Muscle of back (tissue), 11 donors: ENCODE results near the gene UNC5C. TPM values are rescaled to one million over a fixed set of nuclear protein-coding genes. Genes with fewer than 3 reads are reported as not detected.
A peak's percentile ranks its signal among the peaks of the same experiment; 100 is the strongest.

Experiments used
- DNase-seq, 3 donors: peaks; one replicate each; pipeline versions ENCODE4 v3.0.0 to v3.0.0-alpha.2; 2013
- polyA plus RNA-seq, 10 donors: library from polyadenylated mRNA; unstranded; fragments of 120-200 nt; gene quantifications; one replicate each; pipeline ENCODE4 v1.2.1, GENCODE V29; 2013; ENCODE audit not compliant: insufficient read length in 10 of 10

UNC5C gene
- polyA plus RNA-seq, 10 donors = 0.50 to 1.6 (median 0.96) TPM

DNA sequence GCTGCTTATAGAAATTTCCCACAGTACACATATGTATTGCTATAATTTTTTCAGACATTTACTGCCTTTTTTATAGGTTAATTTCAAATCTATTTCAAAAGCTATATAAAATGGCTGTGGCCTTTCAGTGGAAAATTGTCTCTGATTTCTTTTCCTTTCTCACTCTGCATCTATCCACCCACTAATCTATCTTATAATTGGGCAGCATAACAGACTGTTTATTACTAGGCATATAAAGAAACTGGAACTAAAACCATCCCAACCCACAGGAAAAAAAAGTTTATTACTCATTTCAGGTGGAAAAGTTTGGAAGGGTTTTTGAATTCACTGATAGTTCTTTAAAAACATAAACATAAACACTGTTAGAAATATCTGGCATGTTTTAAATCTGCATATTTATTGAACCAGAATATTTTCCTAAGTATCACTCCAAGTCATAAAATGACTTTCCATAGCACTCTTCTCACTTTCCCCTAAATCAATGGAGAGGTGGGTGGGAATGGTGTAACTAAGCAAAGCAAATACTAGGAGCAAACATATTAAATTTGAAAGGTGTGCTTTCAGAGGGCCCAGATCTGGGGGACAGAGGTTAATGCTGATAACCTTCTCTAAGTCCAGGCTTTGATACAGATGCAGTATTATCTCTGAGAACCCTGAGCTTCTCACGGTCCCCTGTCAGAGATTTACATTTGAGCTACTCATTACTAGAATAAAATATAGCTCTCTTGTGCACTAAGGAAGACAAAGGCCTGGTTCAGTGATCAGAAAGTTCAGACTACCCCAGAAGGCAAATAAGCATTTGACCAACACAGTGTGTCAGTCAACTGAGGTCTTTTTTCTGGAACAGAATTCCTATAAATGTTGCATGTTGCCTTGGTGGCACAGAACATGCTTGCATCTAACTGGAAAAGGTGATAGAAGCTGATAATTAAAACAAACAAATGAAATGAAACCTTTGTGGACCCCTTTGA, 328.3 kb downstream of the UNC5C start:
- DNase-seq = no peak

DNA sequence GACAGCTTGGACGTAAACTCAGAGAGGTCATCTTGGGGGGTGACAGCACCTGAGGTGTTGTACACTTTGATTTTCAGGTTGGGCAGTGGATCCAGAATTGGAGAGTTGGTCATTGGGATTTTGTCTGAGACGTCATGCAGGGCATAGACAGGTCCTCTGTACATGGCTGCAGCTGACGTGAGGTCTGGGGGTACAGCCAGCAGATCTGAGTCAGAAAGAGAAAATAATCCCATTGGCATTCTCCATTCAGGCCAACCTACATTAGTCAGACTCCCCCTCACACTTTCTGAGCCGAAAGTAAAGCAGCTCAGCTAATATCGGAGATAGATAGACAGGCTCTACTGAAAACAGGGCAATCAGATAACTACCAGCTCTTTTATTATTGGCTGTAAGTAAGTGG, 329.7 kb downstream of the UNC5C start:
- no peak for DNase-seq

DNA sequence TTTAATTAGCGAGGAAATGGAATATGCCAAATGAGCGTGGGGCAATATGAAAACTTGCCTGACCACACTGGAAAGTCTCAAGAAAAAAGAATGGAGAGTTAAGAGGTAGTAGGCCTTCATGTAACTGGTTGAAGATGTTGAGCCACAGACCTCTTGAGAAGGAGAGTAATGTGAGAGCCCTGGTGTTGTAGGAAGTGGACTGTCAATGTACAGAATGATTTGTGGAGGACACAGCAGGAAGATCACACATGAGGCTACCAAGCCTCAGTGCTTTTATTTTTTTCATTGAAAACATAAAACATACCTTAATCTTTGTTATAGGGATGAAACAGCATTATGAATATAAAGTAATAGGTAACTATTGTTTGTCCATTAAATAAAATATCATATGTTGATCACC, 331.6 kb downstream of the UNC5C start:
- DNase-seq = no peak

DNA sequence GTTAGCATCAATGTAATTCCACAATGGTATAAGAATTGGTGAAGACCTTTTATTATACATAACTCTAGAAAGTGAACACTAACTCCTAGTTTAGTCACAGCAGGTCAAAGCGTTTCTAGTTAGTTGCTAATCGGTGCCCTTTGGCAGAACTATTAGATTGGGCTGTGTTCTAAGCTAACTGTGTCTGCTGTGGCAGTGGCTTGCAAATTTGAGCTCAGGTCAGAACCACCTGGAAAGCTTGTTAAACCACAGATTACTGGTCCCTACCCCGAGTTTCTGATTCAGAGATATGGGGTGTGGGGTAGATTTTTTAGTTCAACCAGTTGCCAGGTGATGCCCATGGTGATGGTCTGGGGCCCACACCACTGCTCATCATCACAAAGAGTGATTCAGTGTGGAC, 332.1 kb downstream of the UNC5C start:
- no peak for DNase-seq

DNA sequence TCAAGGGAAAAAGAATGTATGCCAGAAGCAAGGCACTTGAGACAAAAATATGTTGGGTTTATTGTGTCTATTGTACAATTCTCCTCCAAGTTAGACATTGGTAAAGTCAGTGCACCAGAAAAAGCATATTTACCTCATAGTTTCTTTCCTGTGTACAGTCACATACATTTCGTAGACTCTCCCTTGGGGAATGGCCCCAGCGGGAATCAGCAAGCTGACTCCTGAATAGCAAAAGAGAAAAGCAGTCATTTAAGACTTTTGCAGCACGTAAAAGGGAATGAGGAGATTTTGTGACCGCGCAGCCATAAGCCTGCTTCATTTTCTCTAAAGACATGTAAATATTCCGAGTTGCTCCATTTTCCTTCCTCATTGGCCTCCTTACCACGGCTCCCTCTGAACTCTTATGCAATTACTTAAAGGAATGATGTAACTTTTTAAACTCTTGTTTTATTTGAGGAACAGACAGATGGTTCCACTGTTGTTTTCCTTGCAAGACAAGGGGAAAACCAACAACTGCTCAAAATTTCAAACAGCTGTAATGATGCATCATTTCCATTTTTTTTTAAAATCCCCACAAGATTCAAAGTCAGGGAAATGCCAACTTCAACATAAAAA, 332.7 kb downstream of the UNC5C start:
- peak in 1 of 3 donors; percentile 16 for DNase-seq

DNA sequence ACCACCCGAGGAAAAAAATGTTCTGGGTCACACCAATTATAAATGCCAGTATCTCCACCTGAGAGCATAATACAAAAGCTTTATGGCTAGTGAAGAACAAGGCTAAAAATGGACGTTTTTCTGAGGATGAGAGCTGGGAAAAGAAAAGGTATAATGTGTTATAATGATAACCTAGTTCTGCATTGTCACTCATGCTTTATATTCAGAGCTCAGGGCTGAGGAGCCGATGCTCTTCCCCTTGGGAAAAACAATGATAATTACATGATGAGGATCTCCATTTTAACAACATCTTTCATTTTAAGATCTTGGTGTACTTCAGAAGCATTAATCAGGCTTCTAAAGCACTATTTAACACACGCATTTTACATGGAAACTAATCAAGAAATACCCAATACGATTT, 333.7 kb downstream of the UNC5C start:
- no peak for DNase-seq

DNA sequence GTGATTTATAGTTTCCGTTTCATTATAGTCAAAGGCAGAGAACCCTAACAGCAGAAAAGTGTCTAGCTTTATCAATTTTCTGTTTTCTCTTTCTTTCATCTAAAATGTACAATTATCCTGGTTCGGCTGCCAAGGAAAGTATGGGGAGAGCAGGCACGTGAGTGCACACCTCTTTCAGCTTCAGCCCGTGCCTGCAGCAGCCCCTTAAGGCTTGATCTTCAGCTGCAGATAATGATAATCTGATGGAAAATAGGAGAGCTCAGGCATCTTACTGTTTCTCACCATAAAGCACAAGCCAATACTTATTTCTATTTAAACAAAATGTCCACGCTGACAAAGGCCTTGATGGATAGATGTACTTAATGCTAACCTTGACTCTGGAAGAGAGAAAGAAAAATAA, 334.4 kb downstream of the UNC5C start:
- no peak for DNase-seq

DNA sequence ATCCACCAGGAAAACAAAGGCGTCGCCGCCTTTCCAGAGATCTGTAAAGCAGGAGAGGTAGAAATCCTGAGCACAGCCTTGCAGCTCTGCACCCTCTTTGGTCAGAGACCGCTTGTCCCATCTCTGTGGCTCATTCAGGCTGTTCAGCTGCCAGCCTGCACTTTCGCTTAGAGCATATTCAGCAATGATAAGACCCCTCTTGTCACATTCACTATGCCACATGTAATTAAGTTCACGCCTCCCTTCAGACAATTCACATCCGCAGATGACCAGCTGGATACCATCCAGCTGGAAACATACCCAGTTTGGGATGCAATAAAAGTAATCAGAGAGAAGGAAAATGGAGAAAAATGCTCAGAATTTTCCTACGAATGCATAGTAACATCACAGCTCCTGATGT, 335.4 kb downstream of the UNC5C start:
- DNase-seq = peak in 1 of 3 donors; percentile 30

DNA sequence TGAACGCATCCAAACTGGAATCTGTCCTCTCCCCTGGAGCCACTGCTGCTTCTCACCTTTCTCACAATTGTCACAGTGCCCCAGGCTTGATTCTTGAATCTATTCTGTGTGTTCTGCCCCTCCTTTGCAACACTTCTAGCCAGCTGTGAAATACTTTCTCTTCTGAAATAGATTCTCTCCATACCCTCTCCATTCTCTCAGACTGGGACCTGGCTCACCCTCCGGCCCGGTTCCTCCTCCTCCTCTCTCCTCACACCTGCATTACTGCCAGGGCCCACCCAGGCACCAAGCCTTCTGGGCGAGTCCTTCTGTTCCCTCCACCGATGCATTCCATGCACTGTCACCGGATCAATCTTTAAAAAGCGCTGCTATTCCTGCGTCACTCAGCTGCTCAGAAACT, 336.1 kb downstream of the UNC5C start:
- DNase-seq = no peak

DNA sequence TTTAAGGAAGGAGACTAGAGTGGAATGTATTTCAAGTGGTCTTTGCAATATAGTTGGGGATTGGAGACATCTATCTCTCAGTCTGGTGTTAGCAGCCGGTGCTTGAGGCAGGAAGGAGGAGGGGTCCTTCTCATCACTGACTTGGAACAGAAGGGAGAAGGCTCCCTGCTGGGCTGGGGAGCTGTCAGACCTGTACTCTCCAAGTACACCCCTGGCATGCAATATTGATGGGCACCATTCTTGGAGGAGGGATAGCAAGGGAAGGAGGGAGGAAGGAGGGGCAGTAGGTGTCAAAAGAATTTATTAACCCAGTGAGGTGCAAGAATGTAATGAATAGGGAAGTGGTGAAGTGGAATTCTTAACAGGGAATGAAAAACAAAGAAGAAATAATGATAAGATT, 338.8 kb downstream of the UNC5C start:
- DNase-seq = no peak

DNA sequence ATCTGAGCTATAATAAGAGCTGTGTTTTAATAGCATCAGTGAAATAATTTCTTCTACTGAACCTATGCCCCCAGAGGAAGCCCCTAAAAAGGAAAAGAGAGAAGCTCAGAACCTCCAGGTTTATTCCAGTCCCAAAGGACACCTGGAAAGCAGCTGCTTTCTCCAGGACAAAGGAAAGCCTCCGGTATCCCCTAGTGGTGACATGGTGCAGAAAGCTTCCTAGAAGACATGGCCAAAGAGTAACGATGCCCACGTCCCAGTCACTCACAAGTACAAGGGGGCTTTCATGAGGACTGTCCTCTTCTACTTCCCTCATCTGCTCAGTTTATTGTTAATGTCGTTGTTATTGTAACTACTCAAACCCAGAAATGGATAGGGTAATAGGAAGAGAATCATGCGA, 343.9 kb downstream of the UNC5C start:
- no peak for DNase-seq

DNA sequence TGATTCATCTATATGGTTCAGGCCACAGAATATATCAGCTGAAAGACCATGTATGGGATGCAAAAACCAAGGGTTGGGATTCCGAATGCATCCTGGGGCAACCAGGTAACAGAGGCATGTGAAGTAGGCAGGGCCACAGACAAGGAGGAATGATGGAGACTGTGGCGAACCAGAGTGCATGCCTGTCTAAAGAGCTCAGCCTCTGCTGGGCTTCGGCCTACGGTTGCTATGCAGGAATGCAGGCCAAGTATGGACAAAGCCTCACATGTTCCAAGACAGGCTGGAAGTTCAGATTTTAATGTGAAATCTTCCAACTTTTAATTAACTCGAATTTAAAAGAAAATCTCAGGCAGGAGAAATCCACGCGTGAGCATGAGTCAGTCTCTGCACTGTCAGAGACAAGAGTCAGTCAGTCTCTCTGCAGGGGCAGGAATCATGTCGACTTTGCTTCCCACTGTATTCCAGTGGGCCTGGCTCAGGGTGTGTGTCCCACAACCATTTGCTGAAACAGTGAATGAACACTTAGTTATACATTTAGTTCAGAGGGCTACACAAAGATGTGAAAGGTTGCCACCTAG, 344.4 kb downstream of the UNC5C start:
- DNase-seq = peak in 1 of 3 donors; percentile 13

DNA sequence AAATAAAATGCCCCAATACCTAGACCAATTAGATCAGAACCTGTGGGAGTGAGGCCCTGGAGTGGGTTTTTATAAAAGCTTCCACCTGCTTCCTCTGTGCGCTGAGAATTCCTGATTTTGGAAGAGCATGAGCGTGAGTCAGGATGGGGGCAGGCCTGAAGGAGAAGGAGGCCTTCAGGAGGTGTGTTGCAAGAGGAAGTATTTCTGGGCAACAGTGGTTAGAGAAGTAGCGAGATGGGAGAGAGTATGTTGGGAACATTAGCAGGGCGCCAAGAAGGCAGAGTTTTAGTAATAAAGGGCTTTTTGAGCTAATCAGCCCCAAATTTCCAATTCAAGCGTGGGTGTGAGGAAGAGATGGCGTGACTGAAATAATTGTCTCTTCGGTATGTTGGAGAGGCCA, 349.8 kb downstream of the UNC5C start:
- DNase-seq = no peak

DNA sequence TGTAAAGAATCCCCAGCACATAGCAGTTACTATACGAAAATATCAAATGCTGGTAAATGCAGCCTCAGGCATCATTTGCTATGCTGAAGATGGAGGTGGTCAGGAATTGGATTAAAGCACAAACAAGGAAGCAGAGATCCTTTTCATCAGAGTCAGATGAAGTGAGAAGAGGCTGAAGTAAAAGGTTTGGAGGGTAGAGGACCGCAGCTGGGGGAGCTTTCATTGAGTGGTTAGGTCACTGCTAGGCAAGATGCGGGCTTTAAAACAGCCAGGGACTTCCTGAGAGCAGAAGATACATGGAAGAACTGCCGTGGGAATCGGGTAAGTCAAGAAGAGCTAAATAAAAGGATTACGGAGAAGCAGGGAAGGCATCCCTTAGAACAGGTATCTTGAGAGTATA, 351.4 kb downstream of the UNC5C start:
- DNase-seq = no peak

DNA sequence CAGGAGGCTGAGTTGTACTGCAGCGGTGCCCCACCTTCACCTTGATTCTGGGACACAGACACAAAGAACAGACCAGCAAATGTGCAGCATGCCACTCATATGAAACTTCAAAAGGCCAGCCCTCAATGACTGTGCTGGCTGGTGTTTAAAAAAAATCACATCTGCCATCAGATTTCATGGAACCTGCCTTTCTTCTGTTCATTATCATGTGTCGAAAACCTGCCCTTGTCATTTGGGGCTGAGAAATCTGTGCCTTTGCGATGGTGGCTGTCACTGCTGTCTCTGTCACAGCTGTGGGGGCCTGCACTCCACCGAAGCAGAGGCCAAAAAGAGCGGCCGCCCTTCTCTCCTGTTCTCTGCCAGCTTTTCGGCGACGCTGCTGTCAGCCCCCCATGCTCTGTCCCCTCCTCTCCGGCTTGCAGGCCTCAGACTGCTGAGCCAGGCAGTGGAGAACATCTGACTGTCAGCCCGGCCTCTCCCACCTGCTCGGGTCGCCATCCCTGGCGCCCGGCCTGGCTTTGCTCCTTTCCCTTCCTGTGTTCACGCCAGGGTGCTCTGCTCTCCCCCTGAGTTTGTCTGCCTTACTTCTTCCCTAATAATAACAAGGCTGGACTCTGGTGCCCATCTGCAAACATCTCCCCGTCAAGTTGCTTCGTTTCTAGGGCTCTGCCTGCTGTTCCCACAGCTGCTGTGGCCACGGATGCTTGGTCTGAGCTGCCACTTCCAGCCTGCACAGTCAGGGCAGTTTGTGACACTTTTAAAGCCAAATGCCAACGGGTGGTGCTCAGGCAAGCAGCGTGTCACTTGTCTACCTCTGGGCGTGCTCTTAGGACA, 355.2 kb downstream of the UNC5C start:
- DNase-seq = peak in 2 of 3 donors; percentile 9 to 39

DNA sequence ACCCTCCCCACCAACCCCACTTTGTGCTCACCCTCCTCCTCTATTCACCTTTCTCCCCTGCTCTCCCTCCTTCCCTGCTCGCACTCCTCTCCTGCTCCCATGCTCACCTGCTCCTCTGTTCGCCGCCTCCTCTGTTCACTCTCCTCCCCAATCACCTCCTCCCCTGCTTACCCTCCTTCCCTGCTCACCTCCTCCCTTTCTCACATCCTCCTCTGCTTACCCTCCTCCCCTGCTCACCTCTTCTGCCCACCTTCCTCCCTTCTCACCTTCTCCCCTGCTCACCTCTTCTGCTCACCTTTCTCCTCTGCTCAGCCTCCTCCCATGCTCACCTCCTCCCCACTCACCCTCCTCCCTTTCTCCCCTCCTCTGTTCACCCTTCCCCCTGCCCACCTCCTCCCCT, 357.2 kb downstream of the UNC5C start:
- no peak for DNase-seq

DNA sequence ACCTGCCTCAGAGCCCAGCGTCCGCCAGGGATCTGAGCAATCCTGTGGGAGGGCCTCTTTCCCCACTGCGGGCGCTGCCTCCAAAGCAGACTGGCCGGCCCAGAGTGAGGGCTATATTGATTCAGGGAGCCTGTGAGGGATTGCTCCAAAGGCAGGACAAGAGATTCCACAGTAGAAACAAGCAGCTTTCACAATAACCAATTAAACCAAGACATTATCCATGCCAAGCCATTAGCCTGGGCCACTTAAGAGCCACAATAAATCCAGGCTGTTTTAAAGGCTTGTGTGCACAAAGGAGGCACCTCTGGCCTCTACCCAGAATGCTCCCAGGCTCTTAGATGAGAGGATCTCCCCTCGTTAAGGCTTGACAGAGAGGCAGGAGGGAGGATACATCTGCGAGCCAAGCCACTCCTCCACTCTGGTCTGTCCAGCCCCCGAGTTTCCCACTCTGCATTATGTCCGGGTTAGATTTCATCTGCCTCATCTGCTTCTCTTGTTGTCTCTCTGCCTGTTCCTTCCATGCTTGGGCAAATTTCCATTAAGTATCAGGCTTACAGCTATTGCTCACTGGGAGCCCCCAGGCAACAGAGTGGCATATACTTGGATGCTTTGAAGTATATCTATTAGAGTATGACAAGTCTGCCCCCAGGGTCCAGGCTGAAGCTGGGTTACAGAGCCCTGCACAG, 357.9 kb downstream of the UNC5C start:
- peak in 1 of 3 donors; percentile 43 for DNase-seq

DNA sequence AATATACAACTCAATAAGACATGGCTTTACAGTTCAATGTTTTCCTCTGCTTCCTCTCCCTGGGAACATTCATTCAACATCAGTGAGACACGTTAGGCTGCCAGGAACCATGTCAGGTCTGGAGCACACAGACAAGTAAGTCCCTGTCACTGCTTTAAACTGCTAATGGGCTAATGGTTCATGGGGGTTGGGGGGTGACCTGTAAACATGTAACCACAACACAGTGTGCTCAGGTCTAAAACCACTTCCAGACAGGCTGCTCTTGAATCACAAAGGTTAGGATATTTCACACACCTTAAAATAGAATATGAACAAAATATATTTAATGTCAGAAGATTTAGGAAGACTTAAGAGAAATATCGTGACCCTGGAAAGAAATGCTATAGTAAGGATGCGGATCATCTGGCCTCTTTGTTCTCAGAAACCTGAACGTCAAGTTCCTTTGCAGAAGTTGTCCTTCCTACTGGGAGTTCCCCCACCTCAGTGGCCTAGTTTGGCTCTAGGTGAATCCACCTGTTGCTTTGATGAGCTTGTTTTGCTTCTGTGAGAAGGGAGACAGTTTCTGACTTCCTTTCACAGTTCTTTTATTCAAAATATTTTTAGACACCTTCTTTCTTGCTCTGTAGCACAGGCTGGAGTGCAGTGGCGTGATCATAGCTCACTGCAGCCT, 359.9 kb downstream of the UNC5C start:
- DNase-seq = no peak

DNA sequence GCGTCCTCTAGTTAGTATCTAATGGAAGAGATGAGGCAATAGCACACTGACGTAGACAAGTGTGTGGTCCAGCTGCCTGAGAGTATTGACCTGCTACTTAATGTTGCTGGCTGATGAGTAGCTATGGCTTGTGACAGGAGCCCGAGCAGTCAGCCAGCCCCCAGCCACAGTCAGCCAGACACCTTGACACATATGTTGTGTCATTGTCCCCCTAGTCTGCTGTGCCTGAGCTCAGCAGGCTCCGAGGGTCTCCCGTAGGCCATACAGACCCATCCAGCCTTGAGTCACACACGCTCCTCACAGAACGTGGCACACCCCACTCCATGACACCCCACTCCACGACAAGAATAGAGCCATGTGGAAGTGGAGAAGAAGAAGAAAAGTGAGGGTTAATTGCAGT, 362.1 kb downstream of the UNC5C start:
- DNase-seq = no peak

DNA sequence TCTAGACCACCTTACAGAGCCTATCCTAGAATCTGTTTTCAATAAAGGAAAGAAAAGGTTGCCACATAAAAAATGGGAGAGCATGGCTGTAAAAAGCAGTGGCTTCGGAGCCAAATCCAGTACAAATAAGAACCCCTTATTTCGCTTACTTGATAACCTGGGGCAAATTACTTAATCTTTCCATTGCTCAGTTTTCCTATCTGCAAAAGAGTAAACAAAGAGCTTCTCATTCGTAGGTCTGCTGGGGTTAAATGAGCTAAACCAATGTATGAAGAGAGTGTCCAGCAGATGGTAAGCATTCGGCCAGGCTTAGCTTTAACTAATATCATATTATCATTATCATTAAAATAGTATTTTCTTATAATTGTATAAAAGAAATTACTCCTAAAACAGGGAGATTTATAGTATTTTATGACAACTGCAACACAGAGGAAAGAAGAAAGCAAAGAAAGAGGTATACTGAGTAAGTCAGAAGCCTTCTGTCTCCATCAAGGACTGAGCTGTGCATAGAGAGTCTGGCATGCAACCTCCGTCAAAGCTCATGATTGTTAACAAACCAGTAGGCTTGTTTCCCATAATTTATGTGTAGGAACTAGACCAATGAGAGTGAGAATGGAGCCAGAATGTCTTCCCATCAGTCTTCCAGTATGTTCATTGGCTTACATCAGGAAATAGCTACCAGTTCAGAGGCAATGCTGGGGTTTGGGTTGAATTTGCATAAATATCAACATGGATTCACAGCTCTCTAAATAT, 364.9 kb downstream of the UNC5C start:
- DNase-seq = no peak
